Measurements from ENCODE around the gene MED19.
"Not testable (repeated sequence)": the region's sequence is repeated elsewhere in the genome, so short reads cannot be mapped to it uniquely, and the experiment has no call there.

Gene MED19, protein sequence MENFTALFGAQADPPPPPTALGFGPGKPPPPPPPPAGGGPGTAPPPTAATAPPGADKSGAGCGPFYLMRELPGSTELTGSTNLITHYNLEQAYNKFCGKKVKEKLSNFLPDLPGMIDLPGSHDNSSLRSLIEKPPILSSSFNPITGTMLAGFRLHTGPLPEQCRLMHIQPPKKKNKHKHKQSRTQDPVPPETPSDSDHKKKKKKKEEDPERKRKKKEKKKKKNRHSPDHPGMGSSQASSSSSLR

DNA sequence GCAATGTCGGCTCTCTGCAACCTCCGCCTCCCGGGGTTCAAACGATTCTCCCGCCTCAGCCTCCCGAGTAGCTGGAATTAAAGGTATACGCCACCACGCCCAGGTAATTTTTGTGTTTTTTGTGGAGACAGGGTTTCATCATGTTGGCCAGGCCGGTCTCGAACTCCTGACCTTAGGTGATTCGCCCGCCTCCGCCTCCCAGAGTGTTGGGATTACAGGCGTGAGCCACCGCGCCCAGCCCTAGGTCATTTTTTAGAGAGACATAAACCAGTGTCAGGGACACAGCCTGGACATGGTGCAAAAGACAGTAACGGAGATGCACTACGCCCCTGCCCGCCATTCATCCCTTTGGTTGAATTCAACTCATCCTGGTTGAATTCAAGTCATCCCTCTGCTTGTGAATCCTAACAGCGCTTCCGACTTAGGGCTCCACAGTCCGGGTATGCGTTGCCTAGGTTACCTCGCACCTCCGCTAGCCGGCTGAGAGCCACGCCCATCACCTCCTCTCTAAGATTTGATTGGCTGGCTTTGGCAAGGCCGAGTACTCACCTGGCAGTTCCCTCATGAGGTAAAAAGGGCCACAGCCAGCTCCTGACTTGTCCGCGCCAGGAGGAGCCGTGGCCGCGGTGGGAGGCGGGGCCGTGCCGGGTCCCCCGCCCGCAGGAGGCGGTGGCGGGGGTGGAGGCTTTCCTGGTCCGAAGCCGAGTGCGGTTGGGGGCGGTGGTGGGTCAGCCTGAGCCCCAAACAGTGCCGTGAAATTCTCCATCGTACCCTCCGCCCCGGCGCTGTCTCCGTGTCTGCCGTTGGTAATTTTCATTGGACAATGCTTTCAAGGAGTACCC lies at the start of gene MED19:
Gene MED19, minus strand, starts transcription at position 802 of the 842 bp plus-strand sequence. Its CDS starts 36 bp downstream, at position 766.
- in situ Hi-C loops (cut with HindIII; ENCODE audit: low pct_ligation_motif_present, low pct_unique_long_range_greater_than_20kb, low sequenced_read_pairs), result no loop called here
- peak; percentile 87 for DNase-seq

GRCh38 chr11:57758174-57758573 lies 46.2 kb upstream of the MED19 start:
- no peak for DNase-seq
- in situ Hi-C loops (cut with HindIII; ENCODE audit: low pct_ligation_motif_present, low pct_unique_long_range_greater_than_20kb, low sequenced_read_pairs), result no loop called here

GRCh38 chr11:57752954-57753353 lies 40.9 kb upstream of the MED19 start:
- in situ Hi-C loops (cut with HindIII; ENCODE audit: low pct_ligation_motif_present, low pct_unique_long_range_greater_than_20kb, low sequenced_read_pairs), result no loop called here
- DNase-seq, result no peak

- in situ Hi-C loops (cut with HindIII; ENCODE audit: low pct_ligation_motif_present, low pct_unique_long_range_greater_than_20kb, low sequenced_read_pairs), result no loop called here
- peak; percentile 47 for DNase-seq
These were observed 39.8 kb upstream of the MED19 start, which contains the start of gene BTBD18 for GRCh38 chr11:57751676-57752253. Gene BTBD18, minus strand, starts transcription at chr11:57751819. Its CDS starts 631 bp downstream, at chr11:57751188.

GRCh38 chr11:57751176-57751575 lies 39.2 kb upstream of the MED19 start:
- in situ Hi-C loops (cut with HindIII; ENCODE audit: low pct_ligation_motif_present, low pct_unique_long_range_greater_than_20kb, low sequenced_read_pairs), result no loop called here
- no peak for DNase-seq

DNA sequence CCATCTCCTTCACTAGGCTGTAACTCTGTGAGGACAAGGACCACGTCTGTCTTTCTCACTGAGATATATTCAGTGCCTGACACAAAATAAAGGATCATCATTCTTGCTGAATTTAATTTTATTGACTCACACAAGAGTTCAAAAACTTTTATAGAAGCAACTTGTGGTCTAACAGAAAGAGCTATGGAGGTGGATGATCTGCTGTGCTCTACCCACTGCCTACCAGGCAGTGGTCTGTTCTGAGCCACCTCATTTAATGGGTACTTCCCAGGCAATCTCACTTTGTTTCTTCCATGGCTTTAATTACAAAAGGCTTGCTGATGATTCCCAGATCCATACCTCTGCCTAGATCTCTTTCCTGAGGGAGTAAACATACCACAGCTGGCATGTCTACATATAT lies 34.9 kb upstream of the MED19 start:
- in situ Hi-C loops (cut with HindIII; ENCODE audit: low pct_ligation_motif_present, low pct_unique_long_range_greater_than_20kb, low sequenced_read_pairs), result no loop called here
- no peak for DNase-seq

DNA sequence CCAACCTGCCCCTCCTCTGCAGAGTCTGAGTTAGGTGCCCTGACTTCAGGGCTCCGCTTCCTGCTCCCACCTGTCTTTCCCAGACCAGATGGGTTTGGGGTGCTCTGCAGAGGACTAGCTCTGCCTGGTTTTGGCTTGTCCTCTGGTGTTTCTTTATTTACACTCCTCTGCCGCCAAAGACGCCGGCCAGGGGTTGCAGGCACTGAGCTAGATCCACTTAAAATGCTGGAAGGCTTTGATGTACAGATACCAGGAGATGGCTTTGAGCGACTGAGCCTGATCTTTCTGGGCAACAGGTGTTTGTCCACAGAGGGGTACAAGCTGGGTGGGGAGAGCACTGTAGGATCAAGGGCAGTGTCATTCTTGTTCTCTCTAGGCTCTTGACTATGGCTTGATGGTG lies 33.2 kb upstream of the MED19 start:
- in situ Hi-C loops (cut with HindIII; ENCODE audit: low pct_ligation_motif_present, low pct_unique_long_range_greater_than_20kb, low sequenced_read_pairs), result no loop called here
- DNase-seq, result no peak

DNA sequence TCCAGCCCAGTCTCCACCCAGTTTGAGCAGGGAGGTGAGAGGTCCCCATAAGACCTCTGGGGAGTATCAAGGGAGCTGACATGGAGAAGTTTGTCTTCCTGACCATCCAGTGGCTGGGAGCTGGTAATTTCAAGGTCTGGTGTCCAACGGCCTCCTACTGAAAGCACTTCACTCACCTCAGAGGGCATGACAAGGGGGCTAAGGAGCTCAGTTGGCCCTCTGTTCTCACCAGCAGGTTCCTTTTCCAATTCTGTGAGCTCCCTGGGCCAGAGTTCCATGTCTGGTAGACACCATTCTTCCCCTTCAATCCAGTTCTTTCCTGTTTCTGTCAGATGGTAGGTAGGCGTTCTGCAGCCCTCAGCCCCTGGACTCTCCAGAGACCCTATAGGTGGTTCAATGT lies 32.3 kb upstream of the MED19 start:
- in situ Hi-C loops (cut with HindIII; ENCODE audit: low pct_ligation_motif_present, low pct_unique_long_range_greater_than_20kb, low sequenced_read_pairs), result no loop called here
- DNase-seq, result no peak

GRCh38 chr11:57742087-57742452 lies 30.1 kb upstream of the MED19 start:
- in situ Hi-C loops (cut with HindIII; ENCODE audit: low pct_ligation_motif_present, low pct_unique_long_range_greater_than_20kb, low sequenced_read_pairs), result no loop called here
- DNase-seq, result no peak

- in situ Hi-C loops (cut with HindIII; ENCODE audit: low pct_ligation_motif_present, low pct_unique_long_range_greater_than_20kb, low sequenced_read_pairs), result no loop called here
- DNase-seq, result peak; percentile 96
These were observed 29.4 kb upstream of the MED19 start, which contains the start of gene SELENOH for GRCh38 chr11:57741132-57742086. Gene SELENOH, plus strand, starts transcription at chr11:57741491. Its CDS starts 105 bp downstream, at chr11:57741596.

GRCh38 chr11:57735619-57736298 lies 23.7 kb upstream of the MED19 start:
- in situ Hi-C loops (cut with HindIII; ENCODE audit: low pct_ligation_motif_present, low pct_unique_long_range_greater_than_20kb, low sequenced_read_pairs), result no loop called here
- no peak for DNase-seq

GRCh38 chr11:57732661-57733060 lies 20.6 kb upstream of the MED19 start:
- DNase-seq, result no peak
- in situ Hi-C loops (cut with HindIII; ENCODE audit: low pct_ligation_motif_present, low pct_unique_long_range_greater_than_20kb, low sequenced_read_pairs), result no loop called here

GRCh38 chr11:57729479-57729878 lies 17.5 kb upstream of the MED19 start:
- DNase-seq, result no peak
- in situ Hi-C loops (cut with HindIII; ENCODE audit: low pct_ligation_motif_present, low pct_unique_long_range_greater_than_20kb, low sequenced_read_pairs), result no loop called here

GRCh38 chr11:57728829-57729228 lies 16.8 kb upstream of the MED19 start:
- in situ Hi-C loops (cut with HindIII; ENCODE audit: low pct_ligation_motif_present, low pct_unique_long_range_greater_than_20kb, low sequenced_read_pairs), result no loop called here
- DNase-seq, result no peak

- in situ Hi-C loops (cut with HindIII; ENCODE audit: low pct_ligation_motif_present, low pct_unique_long_range_greater_than_20kb, low sequenced_read_pairs), result no loop called here
- DNase-seq, result no peak
These were observed 15.2 kb upstream of the MED19 start for GRCh38 chr11:57727185-57727584.

GRCh38 chr11:57716726-57717125 lies 4.7 kb upstream of the MED19 start:
- in situ Hi-C loops (cut with HindIII; ENCODE audit: low pct_ligation_motif_present, low pct_unique_long_range_greater_than_20kb, low sequenced_read_pairs), result not testable (repeated sequence)

GRCh38 chr11:57713835-57714234 lies 1.8 kb upstream of the MED19 start:
- no peak for DNase-seq
- in situ Hi-C loops (cut with HindIII; ENCODE audit: low pct_ligation_motif_present, low pct_unique_long_range_greater_than_20kb, low sequenced_read_pairs), result no loop called here

More at GRCh38 chr11:57716726-57717125, 4.7 kb upstream of the MED19 start:
- DNase-seq, result not testable (repeated sequence)

Data from ACHN (cell line).